Activated CD4-positive, alpha-beta T cell treated with anti-CD3 and anti-CD28 coated beads, Interleukin-2, Interleukin-6, amounts not matched to agents 100 ng/mL and 50 ng/mL, durations not matched to agents 16 hours and 8 hours (primary cell): Measurements from ENCODE around the gene FBXO28.
A peak's percentile ranks its signal among the peaks of the same experiment; 100 is the strongest.
"Not testable (repeated sequence)": the region's sequence is repeated elsewhere in the genome, so short reads cannot be mapped to it uniquely, and the experiment has no call there.

Experiments
- DNase-seq: peaks from one replicate; pipeline ENCODE4 v3.0.0-alpha.2; 2020

FBXO28 gene, protein sequence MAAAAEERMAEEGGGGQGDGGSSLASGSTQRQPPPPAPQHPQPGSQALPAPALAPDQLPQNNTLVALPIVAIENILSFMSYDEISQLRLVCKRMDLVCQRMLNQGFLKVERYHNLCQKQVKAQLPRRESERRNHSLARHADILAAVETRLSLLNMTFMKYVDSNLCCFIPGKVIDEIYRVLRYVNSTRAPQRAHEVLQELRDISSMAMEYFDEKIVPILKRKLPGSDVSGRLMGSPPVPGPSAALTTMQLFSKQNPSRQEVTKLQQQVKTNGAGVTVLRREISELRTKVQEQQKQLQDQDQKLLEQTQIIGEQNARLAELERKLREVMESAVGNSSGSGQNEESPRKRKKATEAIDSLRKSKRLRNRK

GRCh38 chr1:224113918-224114786, at the start of gene FBXO28:
Gene FBXO28, plus strand, starts transcription at chr1:224114111. Its CDS starts 19 bp downstream, at chr1:224114130.
- DNase-seq = peak; percentile 97

DNA sequence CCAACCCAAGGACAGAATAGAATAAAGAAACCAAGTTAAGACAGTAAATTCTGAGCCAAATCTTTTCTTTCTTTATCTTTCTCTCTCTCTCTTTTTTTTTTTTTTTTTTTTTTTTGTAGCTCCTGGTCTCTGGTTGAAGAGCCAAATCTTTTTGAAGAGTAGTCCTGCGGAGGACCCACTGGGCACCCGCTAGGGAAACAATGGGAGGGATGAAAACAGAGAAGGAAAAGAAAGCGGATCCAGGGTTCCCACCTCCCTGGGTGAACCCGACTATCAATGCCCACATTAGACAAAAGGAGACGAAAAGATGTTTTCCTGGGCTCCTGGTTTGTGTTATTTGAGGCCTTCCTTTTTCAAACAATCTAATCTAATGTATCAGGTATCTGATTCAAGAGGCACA, 49.8 kb upstream of the FBXO28 start:
- DNase-seq = no peak

- no peak for DNase-seq
These were observed 48.5 kb upstream of the FBXO28 start for GRCh38 chr1:224065455-224065854.

DNA sequence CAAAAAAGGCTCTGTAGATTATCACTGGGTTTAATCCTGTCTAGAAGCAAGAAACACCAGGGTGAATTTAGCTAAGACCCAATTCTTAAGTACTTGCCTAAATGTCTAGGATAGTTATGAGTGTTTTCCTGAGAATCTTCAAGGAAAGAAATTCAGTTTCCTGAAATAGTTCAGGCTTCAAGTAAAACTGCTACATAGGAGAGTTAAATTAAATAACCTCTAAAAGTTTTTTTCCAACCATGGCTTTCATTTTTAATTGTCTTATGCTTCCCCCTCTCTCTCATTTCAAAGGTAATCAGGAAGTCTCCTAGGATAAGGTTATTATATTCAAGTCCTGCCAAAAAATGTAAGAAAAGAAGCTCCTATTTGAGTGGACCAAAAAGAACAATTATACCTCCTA, 46.7 kb upstream of the FBXO28 start:
- DNase-seq = no peak

DNA sequence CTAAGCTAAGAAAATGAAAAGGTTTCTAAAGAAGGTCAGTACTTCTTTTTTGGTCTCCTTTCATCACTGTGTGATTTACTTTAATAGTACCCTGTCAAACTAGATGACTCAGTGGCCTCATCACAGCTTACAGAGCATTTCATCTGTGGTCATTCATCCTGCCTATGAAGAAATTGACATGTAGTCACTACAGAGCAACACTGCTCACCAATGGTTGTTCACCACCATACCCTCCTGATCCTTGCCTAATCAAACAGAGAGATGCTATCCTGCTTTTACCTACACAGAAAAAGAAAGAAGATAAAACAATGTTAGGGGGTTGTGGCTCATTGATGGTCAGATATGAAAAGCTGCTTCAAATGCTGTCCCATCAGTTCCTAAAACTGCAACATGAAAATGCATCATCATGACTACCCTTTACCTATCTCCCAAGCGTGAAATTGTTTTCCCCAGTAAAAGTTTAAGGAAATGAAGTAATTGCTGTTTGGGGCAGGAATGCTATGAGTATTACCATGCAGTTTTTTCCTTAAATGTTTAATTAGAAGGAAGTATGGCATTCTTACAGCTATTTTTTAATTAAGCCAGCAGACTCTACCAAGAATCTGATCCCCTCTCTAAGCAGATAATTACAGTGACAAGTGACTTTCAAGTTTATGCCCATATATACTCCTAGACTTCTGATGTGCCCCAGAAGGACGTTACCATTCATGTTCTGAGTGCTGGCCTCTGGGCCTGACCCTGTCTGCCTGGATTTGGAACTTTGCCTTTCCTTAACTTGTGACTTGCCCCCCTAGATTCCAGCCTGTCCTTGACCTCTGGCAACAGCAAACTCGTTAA, 46.1 kb upstream of the FBXO28 start:
- peak; percentile 55 for DNase-seq

- DNase-seq = no peak
These were observed 45.3 kb upstream of the FBXO28 start for GRCh38 chr1:224068458-224069072.

DNA sequence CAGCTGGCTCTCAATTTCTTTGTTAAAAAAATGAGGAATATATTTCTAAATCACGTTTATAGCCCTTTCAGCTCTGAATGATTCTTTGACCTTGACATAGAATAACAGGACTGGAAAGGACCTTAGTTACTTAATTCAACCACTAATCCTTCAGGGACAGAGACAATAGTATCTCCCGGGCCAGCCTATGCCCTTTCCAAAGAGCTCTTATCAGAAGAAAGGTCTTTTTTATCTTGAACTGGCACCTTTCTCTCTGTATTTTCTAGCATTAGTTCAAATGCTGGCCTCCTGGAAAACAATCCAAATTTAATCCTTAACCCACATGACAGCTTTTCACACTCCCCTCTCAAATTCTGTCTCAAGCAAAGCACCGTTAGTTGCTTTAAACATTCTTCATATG, 44.8 kb upstream of the FBXO28 start:
- DNase-seq = no peak

DNA sequence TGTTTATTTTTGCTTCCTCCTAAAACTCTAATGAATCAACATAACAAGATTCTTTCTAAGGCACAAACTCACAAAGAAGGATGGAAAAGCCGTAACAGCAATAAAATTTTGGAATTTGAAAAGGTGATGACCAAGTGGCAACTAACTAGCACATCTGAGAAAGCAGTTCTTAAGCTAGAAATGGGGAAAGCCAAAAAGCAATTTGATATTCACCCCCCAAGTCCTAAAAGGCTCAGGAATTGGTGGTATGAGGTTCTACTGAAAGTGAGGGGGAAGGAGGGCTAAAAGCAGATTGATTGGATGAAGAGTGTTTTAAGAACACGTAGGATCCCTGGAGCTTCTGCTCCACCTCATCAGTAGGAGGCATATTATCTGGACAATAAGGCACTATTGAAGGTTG, 43.4 kb upstream of the FBXO28 start:
- DNase-seq = no peak

GRCh38 chr1:224076407-224076806, 37.5 kb upstream of the FBXO28 start:
- no peak for DNase-seq

DNA sequence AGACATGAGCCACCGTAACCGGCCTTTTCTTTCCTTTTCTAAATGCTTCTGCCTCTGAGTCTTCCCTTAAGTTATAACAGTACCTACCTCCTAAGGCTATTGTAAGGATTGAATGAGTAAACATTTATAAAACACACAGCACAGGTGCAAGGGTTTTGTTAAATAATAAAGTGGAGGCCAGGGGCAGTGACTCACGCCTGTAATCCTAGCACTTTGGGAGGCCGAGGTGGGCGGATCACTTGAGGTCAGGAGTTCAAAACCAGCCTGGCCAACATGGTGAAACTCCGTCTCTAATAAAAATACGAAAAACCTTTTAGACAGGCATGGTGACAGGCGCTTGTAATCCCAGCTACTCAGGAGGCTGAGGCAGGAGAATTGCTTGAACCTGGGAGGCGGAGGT, 34.3 kb upstream of the FBXO28 start:
- DNase-seq = not testable (repeated sequence)

- DNase-seq = no peak
These were observed 33.7 kb upstream of the FBXO28 start for GRCh38 chr1:224080115-224080774.

DNA sequence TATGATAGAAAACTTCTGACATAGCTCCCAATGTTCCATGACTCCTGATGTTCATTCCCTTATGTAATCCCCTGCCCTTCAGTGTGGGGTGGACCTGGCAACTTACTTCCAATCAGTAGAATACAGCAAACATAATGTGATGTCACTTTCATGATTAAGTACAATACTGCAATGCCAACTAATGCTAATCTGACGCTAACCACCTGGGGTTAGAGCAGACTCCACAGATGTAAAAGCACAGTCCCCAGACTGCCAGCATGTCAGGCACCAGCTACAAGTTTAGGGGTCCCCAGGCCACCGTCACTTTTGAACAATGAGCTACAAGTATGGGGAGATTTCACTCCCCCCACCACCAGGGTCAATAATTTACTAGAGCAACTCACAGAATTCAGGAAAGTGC, 32.3 kb upstream of the FBXO28 start:
- DNase-seq = no peak

GRCh38 chr1:224082146-224082545, 31.8 kb upstream of the FBXO28 start:
- no peak for DNase-seq

DNA sequence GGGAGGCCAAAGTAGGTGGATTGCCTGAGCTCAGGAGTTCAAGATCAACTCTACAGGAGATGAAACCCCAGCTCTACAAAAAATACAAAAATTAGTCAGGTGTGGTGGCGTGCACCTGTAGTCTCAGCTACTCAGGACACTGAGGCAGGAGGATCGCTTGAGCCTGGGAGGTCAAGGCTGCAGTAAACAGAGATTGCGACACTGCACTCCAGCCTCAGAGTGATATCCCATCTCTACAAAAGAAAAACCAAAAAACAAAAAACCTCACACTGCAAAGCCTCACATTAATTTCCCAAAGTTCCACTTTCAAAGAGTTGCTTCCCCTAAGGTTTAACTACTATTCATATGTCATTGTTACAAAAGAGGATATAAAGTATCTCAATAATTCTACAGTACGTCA, 29.0 kb upstream of the FBXO28 start:
- no peak for DNase-seq

DNA sequence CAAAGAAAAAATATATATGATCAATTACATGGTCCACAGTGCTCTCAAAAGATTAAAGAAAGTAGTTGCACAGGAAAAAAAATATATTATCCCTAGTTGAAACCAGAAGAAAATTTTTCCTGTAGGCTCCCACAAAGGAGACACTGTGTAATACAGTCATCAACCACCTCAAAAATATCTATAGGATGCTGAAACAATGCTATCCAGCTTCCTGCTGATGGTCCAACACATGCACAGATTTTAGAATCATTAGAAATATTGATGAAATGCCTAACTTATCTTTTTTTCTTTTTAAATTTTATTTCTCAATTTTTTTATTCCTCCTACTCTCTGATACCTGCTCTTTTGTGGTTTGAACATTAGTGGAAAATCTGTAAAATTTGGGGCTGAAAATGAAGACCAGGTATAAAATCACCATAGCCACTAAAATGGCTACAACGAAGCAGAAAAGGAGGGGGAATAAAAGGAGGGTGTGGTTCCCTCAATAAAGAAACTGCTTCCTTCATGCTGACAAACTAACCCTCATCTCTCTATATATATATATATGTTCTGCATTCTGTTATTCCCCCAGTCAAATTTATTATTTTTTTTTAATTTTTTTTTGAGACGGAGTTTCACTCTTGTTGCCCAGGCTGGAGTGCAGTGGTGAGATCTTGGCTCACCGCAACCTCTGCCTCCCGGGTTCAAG, 28.3 kb upstream of the FBXO28 start:
- DNase-seq = no peak

- no peak for DNase-seq
These were observed 26.6 kb upstream of the FBXO28 start for GRCh38 chr1:224087286-224087794.

DNA sequence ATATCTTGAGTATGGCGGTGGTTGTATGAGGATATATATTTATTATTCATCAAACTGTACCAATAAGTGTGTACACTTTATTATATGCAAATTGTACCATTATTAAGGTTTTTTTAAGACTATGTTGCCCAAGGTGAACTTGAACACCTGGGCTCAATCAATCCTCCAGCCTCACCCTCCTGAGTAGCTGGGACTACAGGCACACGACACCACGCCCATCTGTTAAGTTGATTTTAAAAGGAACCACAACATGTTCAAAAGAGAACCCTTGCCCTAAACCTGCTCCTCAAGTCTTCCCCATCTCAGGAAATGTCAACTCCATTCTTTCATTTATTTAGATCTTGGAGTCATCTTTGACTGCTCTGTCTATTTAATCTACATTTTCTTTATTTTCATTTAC, 24.3 kb upstream of the FBXO28 start:
- DNase-seq = no peak

DNA sequence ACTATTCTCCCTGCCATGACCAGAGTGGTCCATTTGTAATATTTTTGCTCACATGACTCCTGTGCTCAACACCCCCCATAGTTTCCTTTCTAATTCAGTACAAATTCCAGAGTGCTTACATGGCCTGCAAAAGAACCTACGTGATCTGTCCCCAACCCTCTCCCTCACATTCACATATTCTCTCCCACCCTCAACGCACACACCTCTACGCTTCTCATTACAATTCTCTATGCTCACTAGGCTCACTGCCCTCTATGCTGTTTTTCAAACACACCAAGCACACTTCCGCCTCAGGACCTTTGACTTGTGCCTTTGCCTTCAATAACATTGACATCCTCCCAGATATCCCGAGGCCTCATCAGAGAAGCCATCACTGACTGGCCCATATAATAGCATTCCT, 23.8 kb upstream of the FBXO28 start:
- no peak for DNase-seq

DNA sequence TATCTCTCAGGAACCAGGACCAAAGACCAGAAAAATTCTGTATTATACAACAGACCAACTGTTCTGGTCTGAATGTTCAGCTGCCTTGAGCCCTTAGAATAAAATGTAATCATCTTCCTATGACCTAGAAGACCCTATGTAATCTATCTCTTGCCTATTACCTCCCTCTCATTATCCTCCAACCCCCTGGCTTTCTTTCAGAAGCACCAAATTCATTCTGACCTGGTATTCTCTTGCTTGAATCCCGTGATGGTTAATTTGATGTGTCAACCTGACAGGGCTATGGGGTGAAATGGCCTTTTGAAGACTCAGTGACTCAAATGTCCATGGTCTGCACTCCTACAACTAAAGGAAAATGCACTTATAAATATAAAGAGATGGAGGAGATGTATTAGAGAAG, 21.8 kb upstream of the FBXO28 start:
- no peak for DNase-seq

GRCh38 chr1:224092601-224093000, 21.3 kb upstream of the FBXO28 start:
- no peak for DNase-seq

DNA sequence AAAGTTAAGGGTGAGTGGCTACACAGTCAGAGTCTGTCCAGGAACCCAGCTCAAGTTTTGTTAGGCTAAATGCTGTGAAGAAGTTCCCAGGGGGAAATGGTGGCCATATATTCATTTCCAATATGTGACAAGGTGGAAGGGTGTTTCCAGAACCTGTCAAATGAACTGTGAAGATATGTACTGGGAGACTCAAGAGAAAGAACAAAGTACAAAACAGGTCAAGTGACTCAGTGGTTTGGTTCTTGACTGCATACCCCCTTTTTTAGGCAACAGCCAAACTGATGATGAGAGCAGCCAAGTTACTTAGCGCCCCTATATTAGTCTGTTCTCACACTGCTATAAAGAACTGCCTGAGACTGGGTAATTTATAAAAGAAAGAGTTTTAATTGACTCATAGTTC, 18.6 kb upstream of the FBXO28 start:
- no peak for DNase-seq
